ENCODE data around the gene CHN2. TPM values are rescaled to one million over a fixed set of nuclear protein-coding genes. Genes with fewer than 3 reads are reported as not detected.

Gene CHN2
- polyA plus RNA-seq, 1 donor from 2014 or later: 136 TPM

GRCh38 chr7:29354340-29354739 lies 159.8 kb downstream of the CHN2 start:
- Histone ChIP-seq H3K9me2 (ENCODE audit: insufficient read depth, low read length) (no peaks in the 10 kb centered on the region), H3F3A (ENCODE audit: insufficient read depth, low read length, poor library complexity, severe bottlenecking) (peaks cover 9% of the 10 kb centered on the region), H3K79me2 (replicated peaks; ENCODE audit: insufficient read depth, low read length) (peaks cover 12% of the 10 kb centered on the region), H3K4me3 (ENCODE audit: low read length) (peak overlapping the region; percentile 34), H3K27me3 (ENCODE audit: insufficient read depth, low read depth, low read length) (no peaks in the 10 kb centered on the region), H3K9me3 (ENCODE audit: low read length) (no peaks in the 10 kb centered on the region), H3K27ac (ENCODE audit: low read length) (peak overlapping the region; percentile 79), H2AFZ (ENCODE audit: low read depth, low read length) (no peak overlapping the region), H3K9ac (ENCODE audit: low read length) (peak overlapping the region; percentile 26), H4K20me1 (ENCODE audit: insufficient read depth) (no peaks in the 10 kb centered on the region), H3K4me2 (ENCODE audit: low read length) (peak overlapping the region; percentile 42), H3K36me3 (ENCODE audit: insufficient read depth, low read length) (no peaks in the 10 kb centered on the region)
- TF ChIP-seq POLR2AphosphoS5 (IDR thresholded peaks at IDR 0.05): peak; percentile 66
- TF ChIP-seq MXI1 (conservative IDR thresholded peaks at IDR 0.05; ENCODE audit: poor library complexity, severe bottlenecking): no peak

GRCh38 chr7:29355388-29355787 lies 160.8 kb downstream of the CHN2 start:
- H3K4me3 ChIP-seq (ENCODE audit: low read length): no peak overlapping the region
- H2AFZ ChIP-seq (ENCODE audit: low read depth, low read length): no peak overlapping the region
- no peak overlapping the region for H3K4me2 ChIP-seq (ENCODE audit: low read length)
- peak overlapping the region; percentile 46 for H3K27ac ChIP-seq (ENCODE audit: low read length)
- H3F3A ChIP-seq (ENCODE audit: insufficient read depth, low read length, poor library complexity, severe bottlenecking): peaks cover 9% of the 10 kb centered on the region
- no peaks in the 10 kb centered on the region for H4K20me1 ChIP-seq (ENCODE audit: insufficient read depth)
- H3K36me3 ChIP-seq (ENCODE audit: insufficient read depth, low read length): no peaks in the 10 kb centered on the region
- H3K27me3 ChIP-seq (ENCODE audit: insufficient read depth, low read depth, low read length): no peaks in the 10 kb centered on the region
- H3K9ac ChIP-seq (ENCODE audit: low read length): no peak overlapping the region
- H3K9me2 ChIP-seq (ENCODE audit: insufficient read depth, low read length): no peaks in the 10 kb centered on the region
- no peak for TF ChIP-seq POLR2AphosphoS5 (IDR thresholded peaks at IDR 0.05)
- no peak for TF ChIP-seq EP300 (conservative IDR thresholded peaks at IDR 0.05; ENCODE audit: poor library complexity, severe bottlenecking)
- no peak for TF ChIP-seq RAD21 (conservative IDR thresholded peaks at IDR 0.05)
- TF ChIP-seq EZH2 (IDR thresholded peaks at IDR 0.05; ENCODE audit: borderline replicate concordance, insufficient read depth, low read length, poor library complexity, severe bottlenecking): no peak
- no peak for TF ChIP-seq TAF1 (IDR thresholded peaks at IDR 0.05; ENCODE audit: low read depth)
- no peak for TF ChIP-seq REST (IDR thresholded peaks at IDR 0.05; ENCODE audit: borderline replicate concordance)
- TF ChIP-seq CTCF (IDR thresholded peaks at IDR 0.05; ENCODE audit: poor library complexity, severe bottlenecking): no peak
- no peak for TF ChIP-seq SMC3 (conservative IDR thresholded peaks at IDR 0.05; ENCODE audit: poor library complexity)
- no peaks in the 10 kb centered on the region for H3K9me3 ChIP-seq (ENCODE audit: low read length)
- peaks cover 12% of the 10 kb centered on the region for H3K79me2 ChIP-seq (replicated peaks; ENCODE audit: insufficient read depth, low read length)

- H3K36me3 ChIP-seq (ENCODE audit: insufficient read depth, low read length): no peaks in the 10 kb centered on the region
- H3K9me3 ChIP-seq (ENCODE audit: low read length): no peaks in the 10 kb centered on the region
- no peak overlapping the region for H3K27ac ChIP-seq (ENCODE audit: low read length)
Measured at GRCh38 chr7:29356631-29357030, 162.1 kb downstream of the CHN2 start.

More at GRCh38 chr7:29356631-29357030, 162.1 kb downstream of the CHN2 start:
- Histone ChIP-seq H3K4me2 (ENCODE audit: low read length) (no peak overlapping the region), H3K9ac (ENCODE audit: low read length) (no peak overlapping the region), H3K4me3 (ENCODE audit: low read length) (no peak overlapping the region), H2AFZ (ENCODE audit: low read depth, low read length) (no peak overlapping the region), H4K20me1 (ENCODE audit: insufficient read depth) (no peaks in the 10 kb centered on the region), H3K79me2 (replicated peaks; ENCODE audit: insufficient read depth, low read length) (peaks cover 6% of the 10 kb centered on the region), H3K27me3 (ENCODE audit: insufficient read depth, low read depth, low read length) (no peaks in the 10 kb centered on the region), H3K9me2 (ENCODE audit: insufficient read depth, low read length) (no peaks in the 10 kb centered on the region), H3F3A (ENCODE audit: insufficient read depth, low read length, poor library complexity, severe bottlenecking) (peaks cover 9% of the 10 kb centered on the region)
- TF ChIP-seq EZH2 (IDR thresholded peaks at IDR 0.05; ENCODE audit: borderline replicate concordance, insufficient read depth, low read length, poor library complexity, severe bottlenecking): no peak
- TF ChIP-seq POLR2AphosphoS5 (IDR thresholded peaks at IDR 0.05): no peak
- no peak for TF ChIP-seq TAF1 (IDR thresholded peaks at IDR 0.05; ENCODE audit: low read depth)
- no peak for TF ChIP-seq CTCF (IDR thresholded peaks at IDR 0.05; ENCODE audit: poor library complexity, severe bottlenecking)
- no peak for TF ChIP-seq REST (IDR thresholded peaks at IDR 0.05; ENCODE audit: borderline replicate concordance)
- TF ChIP-seq EP300 (conservative IDR thresholded peaks at IDR 0.05; ENCODE audit: poor library complexity, severe bottlenecking): no peak
- no peak for TF ChIP-seq RAD21 (conservative IDR thresholded peaks at IDR 0.05)
- no peak for TF ChIP-seq MXI1 (conservative IDR thresholded peaks at IDR 0.05; ENCODE audit: poor library complexity, severe bottlenecking)
